GM12865 (cell line): ENCODE data around the gene RNASE13.
A peak's percentile ranks its signal among the peaks of the same experiment; 100 is the strongest.
"Not testable (repeated sequence)": the region's sequence is repeated elsewhere in the genome, so short reads cannot be mapped to it uniquely, and the experiment has no call there.

Experiments used
- DNase-seq: peaks from one replicate; pipeline ENCODE4 v3.0.0; 2010; ENCODE audit warnings: low read depth
- H3K4me3 ChIP-seq: 2 replicates; pipeline ENCODE4 v1.5.1; 2011; ENCODE audit warnings: mild to moderate bottlenecking, low read depth, low read length, control low read depth
- CTCF ChIP-seq: IDR thresholded peaks from 2 replicates; pipeline ENCODE4 v1.5.1; 2011; ENCODE audit warnings: low read length, control low read depth, low read depth, inconsistent platforms; ENCODE audit not compliant: insufficient read depth; ENCODE audit errors: missing control alignments

Gene RNASE13

GRCh38 chr14:21041676-21042433, 7.2 kb upstream of the RNASE13 start, which contains the start of gene RNASE7:
RNASE7 (plus strand) TSS chr14:21042362; CDS start chr14:21042993, 631 bp downstream.
- TF ChIP-seq CTCF, result no peak
- no peak within 1 kb of the TSS for H3K4me3 ChIP-seq
- DNase-seq, result no peak

- not testable (repeated sequence) for H3K4me3 ChIP-seq, DNase-seq
These were observed 6.3 kb upstream of the RNASE13 start for GRCh38 chr14:21040941-21041340.

GRCh38 chr14:21040370-21040925, 5.8 kb upstream of the RNASE13 start:
- no peak for TF ChIP-seq CTCF
- H3K4me3 ChIP-seq, result no peak overlapping the region
- DNase-seq, result no peak

GRCh38 chr14:21039585-21040369, 5.2 kb upstream of the RNASE13 start:
- DNase-seq, result peak; percentile 50
- H3K4me3 ChIP-seq, result no peak overlapping the region
- TF ChIP-seq CTCF, result peak; percentile 49

- no peak overlapping the region for H3K4me3 ChIP-seq
- no peak for TF ChIP-seq CTCF
- DNase-seq, result no peak
These were observed 4.1 kb upstream of the RNASE13 start for GRCh38 chr14:21038441-21039422.

- no peak overlapping the region for H3K4me3 ChIP-seq
- no peak for DNase-seq
- no peak for TF ChIP-seq CTCF
These were observed 2.5 kb upstream of the RNASE13 start for GRCh38 chr14:21037156-21037555.
